ENCODE data around the gene TANGO6.

DNA sequence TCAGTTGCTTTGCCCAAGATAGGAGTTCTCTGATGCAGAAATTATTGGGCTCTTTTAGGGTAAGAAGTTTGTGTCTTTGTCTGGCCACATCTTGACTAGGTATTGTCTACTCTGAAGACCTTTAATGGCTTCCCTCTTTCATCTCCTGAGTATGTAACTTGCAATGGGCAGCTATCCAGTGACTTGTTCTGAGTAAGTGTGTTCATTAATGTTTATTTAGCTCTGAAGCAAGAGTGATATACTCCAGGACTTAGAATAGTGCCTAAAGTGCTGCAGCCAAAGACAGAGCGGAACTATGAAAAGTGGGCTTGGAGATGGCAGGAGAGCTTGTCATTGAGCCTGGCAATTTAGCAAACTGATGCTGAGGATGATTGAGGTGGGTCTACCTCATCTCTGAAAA is 8.8 kb upstream of the TANGO6 start:
- TF ChIP-seq, protein P1, sequence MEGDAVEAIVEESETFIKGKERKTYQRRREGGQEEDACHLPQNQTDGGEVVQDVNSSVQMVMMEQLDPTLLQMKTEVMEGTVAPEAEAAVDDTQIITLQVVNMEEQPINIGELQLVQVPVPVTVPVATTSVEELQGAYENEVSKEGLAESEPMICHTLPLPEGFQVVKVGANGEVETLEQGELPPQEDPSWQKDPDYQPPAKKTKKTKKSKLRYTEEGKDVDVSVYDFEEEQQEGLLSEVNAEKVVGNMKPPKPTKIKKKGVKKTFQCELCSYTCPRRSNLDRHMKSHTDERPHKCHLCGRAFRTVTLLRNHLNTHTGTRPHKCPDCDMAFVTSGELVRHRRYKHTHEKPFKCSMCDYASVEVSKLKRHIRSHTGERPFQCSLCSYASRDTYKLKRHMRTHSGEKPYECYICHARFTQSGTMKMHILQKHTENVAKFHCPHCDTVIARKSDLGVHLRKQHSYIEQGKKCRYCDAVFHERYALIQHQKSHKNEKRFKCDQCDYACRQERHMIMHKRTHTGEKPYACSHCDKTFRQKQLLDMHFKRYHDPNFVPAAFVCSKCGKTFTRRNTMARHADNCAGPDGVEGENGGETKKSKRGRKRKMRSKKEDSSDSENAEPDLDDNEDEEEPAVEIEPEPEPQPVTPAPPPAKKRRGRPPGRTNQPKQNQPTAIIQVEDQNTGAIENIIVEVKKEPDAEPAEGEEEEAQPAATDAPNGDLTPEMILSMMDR (IDR thresholded peaks at IDR 0.05), result no peak
- TF ChIP-seq POLR2A (IDR thresholded peaks at IDR 0.05), result no peak
